Omental fat pad (tissue), 4 donors: ENCODE measurements around the gene TTC33. TPM values are rescaled to one million over a fixed set of nuclear protein-coding genes. Genes with fewer than 3 reads are reported as not detected.

Experiments
- ATAC-seq: fragments of 150-250 bp; one replicate; pipeline ENCODE4 v1.9.1; 2016; ENCODE audit warnings: mild to moderate bottlenecking, moderate library complexity; ENCODE audit not compliant: low FRiP score
- DNase-seq: peaks from one replicate; pipeline ENCODE4 v3.0.0-alpha.2; 2019; ENCODE audit warnings: low spot score
- CTCF ChIP-seq, 3 donors: fragments of 450-650 bp; IDR thresholded peaks; one replicate each; pipeline ENCODE4 v1.5.1; 2016 to 2017; ENCODE audit warnings: antibody characterized with exemption in 3 of 3, mild to moderate bottlenecking in 3 of 3, moderate library complexity in 2 of 3
- total RNA-seq, 4 donors: library from RNA; depleted of rRNA; stranded (reverse); fragments of >200 nt; gene quantifications; one replicate each; pipeline ENCODE4 v1.1.0, GENCODE V29; 2016

The TTC33 gene
- total RNA-seq, 4 donors from 2014 or later = 8.3 to 15.4 (median 9.3) TPM

DNA sequence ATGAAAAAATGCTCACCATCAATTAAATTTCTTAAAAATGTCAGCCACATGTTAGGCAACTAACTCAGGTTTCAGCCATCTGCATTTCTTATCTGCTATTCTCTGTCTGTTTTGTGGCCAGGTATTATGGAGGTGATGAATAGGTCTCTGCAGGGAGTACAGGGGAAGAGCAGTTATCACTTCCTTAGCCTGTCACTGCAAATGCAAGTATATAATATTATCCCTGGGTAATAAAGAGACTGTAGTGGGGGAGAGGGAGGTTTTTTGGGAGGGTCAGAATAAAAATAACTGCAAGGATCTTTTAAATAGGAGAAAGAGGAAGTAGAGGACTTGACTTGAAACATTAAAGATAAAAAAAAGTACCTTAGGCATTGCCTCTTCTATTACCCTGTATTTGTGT is 125.6 kb downstream of the TTC33 start:
- TF ChIP-seq CTCF (IDR thresholded peaks at IDR 0.05) = no peak
- ATAC-seq (no peak), DNase-seq (no peak)

DNA sequence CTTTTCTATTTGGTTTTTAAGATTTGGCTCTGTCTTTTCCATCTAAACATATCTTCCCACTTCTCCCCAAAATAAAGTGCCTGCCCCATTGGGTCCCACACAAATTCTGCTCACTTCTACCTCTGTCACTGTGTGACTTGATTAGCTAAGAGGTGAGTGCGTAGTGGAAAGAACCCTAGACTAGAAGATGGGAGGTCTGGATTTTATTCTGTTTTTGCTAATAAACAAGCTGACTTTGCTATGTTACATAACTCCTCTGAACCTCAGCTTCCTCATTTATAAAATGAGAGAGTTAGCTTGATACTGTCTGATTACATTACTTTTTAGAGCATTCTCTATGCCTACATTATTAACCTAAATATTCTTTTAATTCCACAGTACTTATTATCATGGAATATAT is 127.4 kb downstream of the TTC33 start:
- ATAC-seq (no peak), DNase-seq (no peak)
- no peak for TF ChIP-seq CTCF (IDR thresholded peaks at IDR 0.05)

DNA sequence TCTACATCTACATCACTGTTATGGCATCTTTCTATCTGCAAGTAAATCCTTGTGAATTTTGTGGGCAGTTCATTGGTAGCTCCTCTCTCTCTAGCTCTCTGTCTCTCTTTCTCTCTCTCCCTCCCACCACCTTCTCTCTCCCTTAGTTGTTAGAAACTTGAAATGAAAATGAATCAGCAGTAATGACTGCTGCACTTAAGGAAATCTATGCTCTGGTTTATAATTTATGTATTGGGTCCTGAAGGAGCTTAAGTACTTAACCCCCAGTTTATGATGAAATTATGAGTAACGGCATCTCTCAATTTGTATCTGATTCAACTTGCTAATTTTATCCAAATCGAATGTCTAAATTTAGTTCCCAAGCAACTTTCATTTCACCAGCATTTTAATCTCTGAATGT is 128.1 kb downstream of the TTC33 start:
- no peak for ATAC-seq
- TF ChIP-seq CTCF (IDR thresholded peaks at IDR 0.05) = no peak
- DNase-seq = no peak

GRCh38 chr5:40626801-40627200 is 129.0 kb downstream of the TTC33 start:
- DNase-seq (no peak), ATAC-seq (no peak)
- TF ChIP-seq CTCF (IDR thresholded peaks at IDR 0.05) = no peak

GRCh38 chr5:40623480-40624420 is 132.0 kb downstream of the TTC33 start:
- TF ChIP-seq CTCF (IDR thresholded peaks at IDR 0.05) = no peak
- ATAC-seq (no peak), DNase-seq (no peak)

- no peak for DNase-seq
- no peak for ATAC-seq
- no peak for TF ChIP-seq CTCF (IDR thresholded peaks at IDR 0.05)
Observed at GRCh38 chr5:40622463-40623252, 133.1 kb downstream of the TTC33 start.
